Measurements from ENCODE around the gene OTOF. TPM values are rescaled to one million over a fixed set of nuclear protein-coding genes. Genes with fewer than 3 reads are reported as not detected.

OTOF gene
- total and polyA plus RNA-seq, 2 of the 13 experiments (the other 11 are each of a cell fraction or from before 2014, with no cell fraction given) = 0.04 TPM; not detected in 1

DNA sequence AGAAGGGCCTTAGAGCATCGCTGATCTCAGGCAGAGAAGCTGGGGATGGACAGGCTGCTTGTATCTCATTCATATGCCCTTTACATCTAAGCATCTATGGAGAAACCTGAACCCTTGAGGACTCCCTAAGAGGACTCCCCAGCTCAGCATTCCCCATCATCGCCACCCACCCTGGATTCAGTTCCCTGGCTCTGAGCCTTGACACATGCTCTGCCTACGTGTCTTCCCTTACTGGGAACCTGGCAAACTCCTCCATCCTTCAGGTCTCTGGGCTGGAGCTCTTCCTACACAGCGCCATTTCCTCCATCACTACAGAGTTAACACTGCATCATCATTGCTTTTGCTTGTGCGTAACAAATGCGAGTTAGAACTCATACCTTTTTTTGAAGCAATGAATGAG, 31.2 kb upstream of the OTOF start (continued):
- TF ChIP-seq, protein P1, sequence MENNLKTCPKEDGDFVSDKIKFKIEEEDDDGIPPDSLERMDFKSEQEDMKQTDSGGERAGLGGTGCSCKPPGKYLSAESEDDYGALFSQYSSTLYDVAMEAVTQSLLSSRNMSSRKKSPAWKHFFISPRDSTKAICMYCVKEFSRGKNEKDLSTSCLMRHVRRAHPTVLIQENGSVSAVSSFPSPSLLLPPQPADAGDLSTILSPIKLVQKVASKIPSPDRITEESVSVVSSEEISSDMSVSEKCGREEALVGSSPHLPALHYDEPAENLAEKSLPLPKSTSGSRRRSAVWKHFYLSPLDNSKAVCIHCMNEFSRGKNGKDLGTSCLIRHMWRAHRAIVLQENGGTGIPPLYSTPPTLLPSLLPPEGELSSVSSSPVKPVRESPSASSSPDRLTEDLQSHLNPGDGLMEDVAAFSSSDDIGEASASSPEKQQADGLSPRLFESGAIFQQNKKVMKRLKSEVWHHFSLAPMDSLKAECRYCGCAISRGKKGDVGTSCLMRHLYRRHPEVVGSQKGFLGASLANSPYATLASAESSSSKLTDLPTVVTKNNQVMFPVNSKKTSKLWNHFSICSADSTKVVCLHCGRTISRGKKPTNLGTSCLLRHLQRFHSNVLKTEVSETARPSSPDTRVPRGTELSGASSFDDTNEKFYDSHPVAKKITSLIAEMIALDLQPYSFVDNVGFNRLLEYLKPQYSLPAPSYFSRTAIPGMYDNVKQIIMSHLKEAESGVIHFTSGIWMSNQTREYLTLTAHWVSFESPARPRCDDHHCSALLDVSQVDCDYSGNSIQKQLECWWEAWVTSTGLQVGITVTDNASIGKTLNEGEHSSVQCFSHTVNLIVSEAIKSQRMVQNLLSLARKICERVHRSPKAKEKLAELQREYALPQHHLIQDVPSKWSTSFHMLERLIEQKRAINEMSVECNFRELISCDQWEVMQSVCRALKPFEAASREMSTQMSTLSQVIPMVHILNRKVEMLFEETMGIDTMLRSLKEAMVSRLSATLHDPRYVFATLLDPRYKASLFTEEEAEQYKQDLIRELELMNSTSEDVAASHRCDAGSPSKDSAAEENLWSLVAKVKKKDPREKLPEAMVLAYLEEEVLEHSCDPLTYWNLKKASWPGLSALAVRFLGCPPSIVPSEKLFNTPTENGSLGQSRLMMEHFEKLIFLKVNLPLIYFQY (CRISPR knock-in tag; IDR thresholded peaks at IDR 0.05; ENCODE audit: borderline replicate concordance) = no peak
- TF ChIP-seq, protein P2, sequence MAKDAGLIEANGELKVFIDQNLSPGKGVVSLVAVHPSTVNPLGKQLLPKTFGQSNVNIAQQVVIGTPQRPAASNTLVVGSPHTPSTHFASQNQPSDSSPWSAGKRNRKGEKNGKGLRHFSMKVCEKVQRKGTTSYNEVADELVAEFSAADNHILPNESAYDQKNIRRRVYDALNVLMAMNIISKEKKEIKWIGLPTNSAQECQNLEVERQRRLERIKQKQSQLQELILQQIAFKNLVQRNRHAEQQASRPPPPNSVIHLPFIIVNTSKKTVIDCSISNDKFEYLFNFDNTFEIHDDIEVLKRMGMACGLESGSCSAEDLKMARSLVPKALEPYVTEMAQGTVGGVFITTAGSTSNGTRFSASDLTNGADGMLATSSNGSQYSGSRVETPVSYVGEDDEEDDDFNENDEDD (CRISPR knock-in tag; IDR thresholded peaks at IDR 0.05; ENCODE audit: borderline replicate concordance) = no peak
- no peak for TF ChIP-seq ZNF501 (CRISPR knock-in tag; IDR thresholded peaks at IDR 0.05)

DNA sequence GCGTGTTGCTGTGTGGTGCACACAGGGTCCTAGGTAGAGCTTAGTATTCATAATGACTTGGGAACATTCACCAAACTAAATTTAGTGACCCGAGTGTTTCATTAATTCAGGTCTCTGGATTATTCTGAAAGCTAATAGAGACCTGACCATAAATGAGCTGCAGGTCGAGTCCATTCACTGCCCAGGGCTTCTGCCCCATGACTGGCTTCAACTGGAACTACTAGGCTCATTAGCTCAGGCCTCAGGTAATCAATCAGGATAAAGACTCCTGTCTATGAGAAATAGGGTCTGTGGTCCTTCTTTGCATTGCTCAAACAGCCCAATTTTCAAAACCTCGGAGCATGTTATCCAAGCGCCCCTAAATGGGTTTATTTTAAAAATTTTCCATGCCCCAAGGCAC, 30.0 kb upstream of the OTOF start:
- Histone ChIP-seq H4K20me1 (ENCODE audit: insufficient read depth, low read length) (no peaks in the 10 kb centered on the region; the same call in 1 of the 2 replicates), H3K36me3 (replicated peaks in 1 of 2; ENCODE audit: control insufficient read depth in 1 of 2, insufficient read depth in 2 of 2, low read length in 2 of 2) (no peaks in the 10 kb centered on the region), H3K4me1 (ENCODE audit: insufficient read depth, low read length) (peaks cover 10% of the 10 kb centered on the region), H3K4me3 (replicated peaks in 1 of 3; ENCODE audit: insufficient read depth in 1 of 3, low read depth in 2 of 3, low read length in 3 of 3) (no peak overlapping the region), H3K4me2 (ENCODE audit: low read depth, low read length) (no peak overlapping the region), H2AFZ (ENCODE audit: low read length) (no peak overlapping the region), H3K9me3 (ENCODE audit: low read length) (no peaks in the 10 kb centered on the region), H3K9ac (ENCODE audit: insufficient read depth, low read depth, low read length) (no peak overlapping the region), H3K27me3 (ENCODE audit: control insufficient read depth in 1 of 2, insufficient read depth in 2 of 2, low read length in 2 of 2) (peaks cover 13 to 76% of the 10 kb centered on the region in 2 experiments), H3K27ac (ENCODE audit: extremely low read length, insufficient read depth, low read length) (no peak overlapping the region), H3K79me2 (ENCODE audit: insufficient read depth, low read length) (no peaks in the 10 kb centered on the region)
- 4% methylated on average over 5 of the region's 5 CpGs for WGBS (ENCODE audit: low lambda C conversion rate)
- FAIRE-seq (no peak), ATAC-seq (no peak), DNase-seq (ENCODE audit: low spot score) (no peak)
- intact Hi-C loops (cut with micrococcal nuclease; ENCODE audit: unreplicated experiment) = no loop called here
- in situ Hi-C loops (cut with HindIII; ENCODE audit: extremely low pct_ligation_motif_present, low pct_unique_long_range_greater_than_20kb) = no loop called here
- POLR2A ChIA-PET = no interaction called here
- BruUV-seq (replicated peaks) = no TSS peak
- CTCF ChIA-PET (ENCODE audit: low intra/inter-chr PET ratio, low total read pairs) = no interaction called here
- TF ChIP-seq CBX2 (IDR thresholded peaks at IDR 0.05; ENCODE audit: low read depth, low read length) (no peak), CBX2 (CRISPR knock-in tag; IDR thresholded peaks at IDR 0.05; ENCODE audit: low read depth) (no peak), ZNF383 (CRISPR knock-in tag; IDR thresholded peaks at IDR 0.05; ENCODE audit: borderline replicate concordance) (no peak), NKX3-1 (CRISPR knock-in tag; IDR thresholded peaks at IDR 0.05) (no peak), ZBTB20 (CRISPR knock-in tag; IDR thresholded peaks at IDR 0.05; ENCODE audit: borderline replicate concordance, low read depth) (no peak), RBFOX2 (IDR thresholded peaks at IDR 0.05; ENCODE audit: low read depth, low read length) (no peak), ZNF253 (CRISPR knock-in tag; IDR thresholded peaks at IDR 0.05; ENCODE audit: borderline replicate concordance) (no peak), RAD51 (IDR thresholded peaks at IDR 0.05; ENCODE audit: borderline replicate concordance) (no peak), ZNF354B (CRISPR knock-in tag; IDR thresholded peaks at IDR 0.05) (no peak), ZBTB7A (CRISPR knock-in tag; IDR thresholded peaks at IDR 0.05) (no peak), FOXJ3 (CRISPR knock-in tag; IDR thresholded peaks at IDR 0.05; ENCODE audit: borderline replicate concordance) (no peak), HOXA5 (CRISPR knock-in tag; IDR thresholded peaks at IDR 0.05) (no peak), ZNF883 (CRISPR knock-in tag; IDR thresholded peaks at IDR 0.05; ENCODE audit: not compliant biosample characterization) (no peak)
- TF ChIP-seq, protein P3, sequence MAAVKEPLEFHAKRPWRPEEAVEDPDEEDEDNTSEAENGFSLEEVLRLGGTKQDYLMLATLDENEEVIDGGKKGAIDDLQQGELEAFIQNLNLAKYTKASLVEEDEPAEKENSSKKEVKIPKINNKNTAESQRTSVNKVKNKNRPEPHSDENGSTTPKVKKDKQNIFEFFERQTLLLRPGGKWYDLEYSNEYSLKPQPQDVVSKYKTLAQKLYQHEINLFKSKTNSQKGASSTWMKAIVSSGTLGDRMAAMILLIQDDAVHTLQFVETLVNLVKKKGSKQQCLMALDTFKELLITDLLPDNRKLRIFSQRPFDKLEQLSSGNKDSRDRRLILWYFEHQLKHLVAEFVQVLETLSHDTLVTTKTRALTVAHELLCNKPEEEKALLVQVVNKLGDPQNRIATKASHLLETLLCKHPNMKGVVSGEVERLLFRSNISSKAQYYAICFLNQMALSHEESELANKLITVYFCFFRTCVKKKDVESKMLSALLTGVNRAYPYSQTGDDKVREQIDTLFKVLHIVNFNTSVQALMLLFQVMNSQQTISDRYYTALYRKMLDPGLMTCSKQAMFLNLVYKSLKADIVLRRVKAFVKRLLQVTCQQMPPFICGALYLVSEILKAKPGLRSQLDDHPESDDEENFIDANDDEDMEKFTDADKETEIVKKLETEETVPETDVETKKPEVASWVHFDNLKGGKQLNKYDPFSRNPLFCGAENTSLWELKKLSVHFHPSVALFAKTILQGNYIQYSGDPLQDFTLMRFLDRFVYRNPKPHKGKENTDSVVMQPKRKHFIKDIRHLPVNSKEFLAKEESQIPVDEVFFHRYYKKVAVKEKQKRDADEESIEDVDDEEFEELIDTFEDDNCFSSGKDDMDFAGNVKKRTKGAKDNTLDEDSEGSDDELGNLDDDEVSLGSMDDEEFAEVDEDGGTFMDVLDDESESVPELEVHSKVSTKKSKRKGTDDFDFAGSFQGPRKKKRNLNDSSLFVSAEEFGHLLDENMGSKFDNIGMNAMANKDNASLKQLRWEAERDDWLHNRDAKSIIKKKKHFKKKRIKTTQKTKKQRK (IDR thresholded peaks at IDR 0.05; ENCODE audit: low read length) = no peak

All from HepG2 (cell line).